ENCODE data around the gene YKT6.

YKT6 gene

GRCh38 chr7:44235066-44235465, 34.3 kb downstream of the YKT6 start:
- Histone ChIP-seq H3K79me2 (ENCODE audit: control insufficient read depth, low read length) (no peaks in the 10 kb centered on the region), H3K4me2 (ENCODE audit: low read length) (no peak overlapping the region), H3K9me3 (ENCODE audit: control insufficient read depth, insufficient read depth, low read length) (no peaks in the 10 kb centered on the region), H4K20me1 (ENCODE audit: control insufficient read depth, insufficient read depth, low read depth, low read length) (no peaks in the 10 kb centered on the region), H3K27ac (ENCODE audit: low read depth, low read length) (no peak overlapping the region), H3K27me3 (ENCODE audit: control insufficient read depth, low read length) (peaks cover 7% of the 10 kb centered on the region; the same call in 1 of the 2 replicates), H3F3A (ENCODE audit: control insufficient read depth, insufficient read depth) (no peaks in the 10 kb centered on the region), H3K4me1 (ENCODE audit: control insufficient read depth, low read length) (no peaks in the 10 kb centered on the region), H3K4me3 (ENCODE audit: low read length) (no peak overlapping the region), H3K9me2 (replicated peaks; ENCODE audit: control insufficient read depth, low read length) (no peaks in the 10 kb centered on the region), H3K36me3 (ENCODE audit: control insufficient read depth, low read length) (no peaks in the 10 kb centered on the region)
- TF ChIP-seq CTCF (IDR thresholded peaks at IDR 0.05; ENCODE audit: low read depth, low read length, poor library complexity, severe bottlenecking) (no peak), EZH2phosphoT487 (IDR thresholded peaks at IDR 0.05; ENCODE audit: borderline replicate concordance, low read length) (no peak)

- Histone ChIP-seq H3K9me2 (replicated peaks; ENCODE audit: control insufficient read depth, low read length) (no peaks in the 10 kb centered on the region), H3K79me2 (ENCODE audit: control insufficient read depth, low read length) (no peaks in the 10 kb centered on the region), H3K4me3 (ENCODE audit: low read length) (no peak overlapping the region), H3K9me3 (ENCODE audit: control insufficient read depth, insufficient read depth, low read length) (no peaks in the 10 kb centered on the region), H3K4me2 (ENCODE audit: low read length) (no peak overlapping the region), H3K27me3 (ENCODE audit: control insufficient read depth, low read length) (peaks cover 7% of the 10 kb centered on the region; the same call in 1 of the 2 replicates), H3K27ac (ENCODE audit: low read depth, low read length) (no peak overlapping the region), H4K20me1 (ENCODE audit: control insufficient read depth, insufficient read depth, low read depth, low read length) (no peaks in the 10 kb centered on the region), H3K4me1 (ENCODE audit: control insufficient read depth, low read length) (peaks cover 4% of the 10 kb centered on the region), H3K36me3 (ENCODE audit: control insufficient read depth, low read length) (no peaks in the 10 kb centered on the region), H3F3A (ENCODE audit: control insufficient read depth, insufficient read depth) (no peaks in the 10 kb centered on the region)
- TF ChIP-seq CTCF (IDR thresholded peaks at IDR 0.05; ENCODE audit: low read depth, low read length, poor library complexity, severe bottlenecking): no peak
- no peak for TF ChIP-seq EZH2phosphoT487 (IDR thresholded peaks at IDR 0.05; ENCODE audit: borderline replicate concordance, low read length)
Observed at GRCh38 chr7:44235582-44236332, 35.0 kb downstream of the YKT6 start.

GRCh38 chr7:44236333-44236728, 35.6 kb downstream of the YKT6 start:
- Histone ChIP-seq H3K9me2 (replicated peaks; ENCODE audit: control insufficient read depth, low read length) (no peaks in the 10 kb centered on the region), H3K27ac (ENCODE audit: low read depth, low read length) (no peak overlapping the region), H3K36me3 (ENCODE audit: control insufficient read depth, low read length) (no peaks in the 10 kb centered on the region), H3K4me3 (ENCODE audit: low read length) (no peak overlapping the region), H3K9me3 (ENCODE audit: control insufficient read depth, insufficient read depth, low read length) (no peaks in the 10 kb centered on the region), H3K27me3 (ENCODE audit: control insufficient read depth, low read length) (peaks cover 7% of the 10 kb centered on the region; the same call in 1 of the 2 replicates), H3K79me2 (ENCODE audit: control insufficient read depth, low read length) (no peaks in the 10 kb centered on the region), H4K20me1 (ENCODE audit: control insufficient read depth, insufficient read depth, low read depth, low read length) (no peaks in the 10 kb centered on the region), H3K4me2 (ENCODE audit: low read length) (no peak overlapping the region), H3F3A (ENCODE audit: control insufficient read depth, insufficient read depth) (no peaks in the 10 kb centered on the region), H3K4me1 (ENCODE audit: control insufficient read depth, low read length) (peaks cover 10% of the 10 kb centered on the region)
- TF ChIP-seq EZH2phosphoT487 (IDR thresholded peaks at IDR 0.05; ENCODE audit: borderline replicate concordance, low read length) (no peak), CTCF (IDR thresholded peaks at IDR 0.05; ENCODE audit: low read depth, low read length, poor library complexity, severe bottlenecking) (no peak)

Data from DOHH2 (cell line).